ENCODE measurements around the gene STRA8.

The STRA8 gene

GRCh38 chr7:135233570-135233969 lies at the start of gene STRA8:
Gene STRA8 (plus strand): TSS chr7:135233838. CDS start chr7:135240525, 6,687 bp downstream.
- DNase-seq (ENCODE audit: low read depth, low spot score): no peak

GRCh38 chr7:135184254-135184841 lies 49.3 kb upstream of the STRA8 start:
- DNase-seq (ENCODE audit: low read depth, low spot score): no peak

DNA sequence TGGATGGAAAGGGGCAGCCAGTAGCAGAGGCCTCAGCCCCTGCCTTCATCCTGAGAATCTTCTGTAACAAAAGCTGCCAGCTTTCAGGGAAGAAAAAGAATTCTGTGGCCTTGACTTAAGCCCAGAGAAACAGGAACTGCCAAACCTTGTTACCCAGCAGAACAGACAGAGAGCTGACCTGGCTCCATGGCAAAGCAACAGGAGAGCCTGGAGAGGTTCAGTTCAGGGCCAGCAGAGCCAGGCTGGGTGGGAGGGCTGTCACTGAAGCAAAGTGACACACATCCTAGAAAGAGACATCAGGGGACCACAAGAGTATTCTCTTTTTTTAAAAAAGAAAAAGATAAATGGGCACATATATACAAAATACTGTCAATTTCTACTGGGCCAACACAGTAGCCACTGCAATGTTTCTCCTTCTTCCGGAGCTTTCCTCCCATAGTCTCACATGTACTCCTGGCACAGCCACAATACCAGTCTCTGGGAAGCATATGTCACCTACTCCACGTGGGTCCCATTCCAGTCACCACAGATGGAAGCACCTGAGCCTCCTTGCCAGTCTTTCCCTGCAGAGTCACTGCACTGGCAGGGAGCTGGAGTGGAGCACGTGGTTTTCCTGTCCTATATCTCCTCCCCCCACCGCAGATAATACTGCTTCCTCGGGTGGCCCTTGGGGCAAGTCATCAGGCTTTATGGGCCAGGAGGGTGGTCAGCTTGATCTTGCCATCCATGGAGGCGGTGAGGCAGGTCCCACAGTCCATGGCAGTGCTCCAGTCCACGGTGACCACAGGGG lies 48.0 kb upstream of the STRA8 start:
- no peak for DNase-seq (ENCODE audit: low read depth, low spot score)

GRCh38 chr7:135186261-135186540 lies 47.4 kb upstream of the STRA8 start:
- no peak for DNase-seq (ENCODE audit: low read depth, low spot score)

GRCh38 chr7:135186841-135187253 lies 46.8 kb upstream of the STRA8 start:
- no peak for DNase-seq (ENCODE audit: low read depth, low spot score)

DNA sequence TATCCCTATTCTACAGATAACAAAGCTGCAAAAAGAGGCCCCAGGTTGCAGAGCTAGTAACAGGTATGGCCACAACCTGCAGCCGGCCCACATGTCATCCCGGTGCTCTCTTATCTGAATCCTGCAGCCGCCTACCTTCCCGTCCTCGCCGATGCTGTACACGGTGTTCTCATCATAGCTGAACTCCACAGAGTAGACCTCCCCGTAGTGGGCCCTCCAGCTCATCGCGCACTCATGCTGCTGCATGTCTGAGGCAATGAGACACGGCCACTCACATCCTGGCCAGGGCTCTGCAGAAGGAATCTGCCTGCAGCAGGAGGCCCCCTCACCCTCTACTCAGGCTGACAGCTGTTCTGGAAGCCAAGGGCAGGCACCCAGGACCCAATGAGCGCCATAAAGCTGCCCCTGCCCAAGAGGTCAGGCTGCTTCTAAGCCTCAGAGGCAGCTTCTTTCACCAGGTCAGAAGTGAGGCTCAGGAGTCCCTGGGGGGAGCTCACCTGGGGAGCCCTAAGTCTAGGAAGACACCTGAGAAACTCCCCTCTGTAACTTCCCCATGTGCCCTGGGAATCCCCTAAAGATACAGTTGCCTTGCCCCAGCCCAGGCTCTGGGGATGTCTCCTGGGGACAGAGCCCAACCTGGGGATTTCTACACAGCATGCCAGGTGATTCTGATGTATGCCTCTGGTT lies 45.2 kb upstream of the STRA8 start:
- no peak for DNase-seq (ENCODE audit: low read depth, low spot score)

GRCh38 chr7:135189221-135189662 lies 44.4 kb upstream of the STRA8 start:
- no peak for DNase-seq (ENCODE audit: low read depth, low spot score)

DNA sequence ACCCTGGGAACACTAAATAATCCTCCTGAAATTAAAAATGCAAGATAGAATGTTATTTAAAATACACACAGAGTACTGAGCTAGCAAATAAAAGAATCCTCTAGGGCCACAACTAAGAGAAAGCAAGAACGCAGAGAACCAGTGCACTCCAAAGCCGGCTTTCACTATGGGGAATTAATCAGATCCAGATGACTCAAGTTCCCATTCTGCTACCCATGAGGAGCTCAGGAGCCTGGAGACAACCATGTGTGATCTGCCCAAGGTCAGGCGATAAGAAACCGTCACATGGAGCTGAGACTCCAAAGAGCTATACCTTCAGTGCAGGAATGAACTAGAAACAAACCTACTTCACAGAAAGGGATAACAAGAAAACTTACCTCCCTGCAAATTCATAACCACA lies 43.7 kb upstream of the STRA8 start:
- no peak for DNase-seq (ENCODE audit: low read depth, low spot score)

GRCh38 chr7:135190703-135191102 lies 42.9 kb upstream of the STRA8 start:
- DNase-seq (ENCODE audit: low read depth, low spot score): no peak

- no peak for DNase-seq (ENCODE audit: low read depth, low spot score)
Observed at GRCh38 chr7:135192914-135193536, 40.6 kb upstream of the STRA8 start.

DNA sequence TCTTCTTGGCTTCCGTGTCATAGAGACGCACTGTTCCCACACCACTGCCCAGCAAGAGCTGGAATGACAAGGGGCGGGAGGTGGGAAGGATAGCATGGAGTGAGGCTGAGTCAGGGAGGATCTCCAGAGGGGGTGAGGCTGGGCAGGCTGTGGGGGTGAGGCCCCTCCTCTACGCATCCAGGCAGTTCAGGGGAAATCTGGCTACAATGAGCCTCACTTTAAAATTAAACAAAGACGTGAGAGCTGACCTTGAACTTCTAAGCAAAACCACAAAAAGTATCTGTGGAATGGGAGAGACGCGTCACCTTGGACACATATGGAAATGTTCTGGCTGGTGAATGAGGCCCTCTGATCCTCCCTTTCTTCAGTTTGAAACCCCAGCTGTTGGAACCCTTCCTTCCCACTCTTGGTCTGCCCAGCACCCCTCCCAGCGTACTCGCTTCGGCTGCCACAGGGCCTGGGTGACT lies 40.0 kb upstream of the STRA8 start:
- peak; percentile 88 for DNase-seq (ENCODE audit: low read depth, low spot score)

DNA sequence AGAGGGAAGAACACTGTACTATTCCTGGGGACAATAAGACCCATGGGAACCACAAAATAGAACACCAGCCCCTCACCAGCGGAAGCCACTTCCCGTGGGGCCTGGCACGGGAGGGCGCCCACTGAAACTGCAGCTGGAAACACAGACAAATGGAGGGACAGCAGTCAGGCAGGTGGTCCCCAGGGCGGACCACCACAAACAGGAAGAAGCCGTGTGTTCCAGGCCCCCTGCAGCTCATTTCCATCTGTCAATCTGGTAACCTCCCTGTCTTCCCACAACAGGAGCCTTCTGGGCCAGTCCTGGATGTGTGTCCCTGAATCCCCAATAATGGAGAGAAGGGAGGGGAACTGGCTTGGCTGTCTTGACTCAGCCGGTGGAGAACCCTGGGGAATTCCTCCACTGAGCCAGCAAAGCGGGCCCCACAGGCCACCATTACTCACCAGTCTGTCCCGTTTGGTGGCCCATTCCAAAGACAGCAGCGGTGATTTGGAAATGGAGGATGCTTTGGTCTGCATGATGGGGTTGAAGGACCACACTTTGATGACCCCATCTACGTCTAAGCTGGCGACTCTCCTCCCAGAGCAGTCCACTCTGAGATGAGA lies 39.0 kb upstream of the STRA8 start:
- DNase-seq (ENCODE audit: low read depth, low spot score): peak; percentile 22

GRCh38 chr7:135195156-135195555 lies 38.5 kb upstream of the STRA8 start:
- DNase-seq (ENCODE audit: low read depth, low spot score): no peak

- DNase-seq (ENCODE audit: low read depth, low spot score): no peak
Observed at GRCh38 chr7:135195968-135196629, 37.5 kb upstream of the STRA8 start.

- DNase-seq (ENCODE audit: low read depth, low spot score): no peak
Observed at GRCh38 chr7:135197343-135197742, 36.3 kb upstream of the STRA8 start.

GRCh38 chr7:135197906-135198655 lies 35.6 kb upstream of the STRA8 start:
- no peak for DNase-seq (ENCODE audit: low read depth, low spot score)

- DNase-seq (ENCODE audit: low read depth, low spot score): no peak
Observed at GRCh38 chr7:135199439-135199838, 34.2 kb upstream of the STRA8 start.

DNA sequence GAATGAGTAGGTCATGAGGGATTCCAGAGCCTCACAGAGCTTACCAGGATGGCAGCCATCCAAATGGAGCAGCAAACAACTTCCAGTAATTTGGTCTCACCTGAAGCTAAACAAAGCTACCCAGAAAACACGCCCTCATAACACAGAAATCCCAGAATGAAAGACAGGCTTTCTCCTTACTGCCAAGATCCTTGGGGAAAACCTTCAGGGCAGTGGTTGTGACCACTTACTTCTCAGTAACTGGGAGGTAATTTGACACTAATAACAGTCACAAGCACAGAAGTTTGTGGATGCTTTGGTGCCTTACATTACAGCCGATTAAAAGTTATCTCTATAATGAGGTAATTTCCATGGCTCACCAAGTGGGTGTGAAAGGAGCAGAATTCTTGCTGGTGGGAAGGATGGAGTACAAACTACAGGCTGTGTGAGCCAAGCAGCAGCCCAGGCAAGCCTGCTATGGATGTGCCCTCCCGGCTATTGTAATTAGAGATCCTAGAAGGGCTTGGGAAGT lies 32.8 kb upstream of the STRA8 start:
- peak; percentile 59 for DNase-seq (ENCODE audit: low read depth, low spot score)

DNA sequence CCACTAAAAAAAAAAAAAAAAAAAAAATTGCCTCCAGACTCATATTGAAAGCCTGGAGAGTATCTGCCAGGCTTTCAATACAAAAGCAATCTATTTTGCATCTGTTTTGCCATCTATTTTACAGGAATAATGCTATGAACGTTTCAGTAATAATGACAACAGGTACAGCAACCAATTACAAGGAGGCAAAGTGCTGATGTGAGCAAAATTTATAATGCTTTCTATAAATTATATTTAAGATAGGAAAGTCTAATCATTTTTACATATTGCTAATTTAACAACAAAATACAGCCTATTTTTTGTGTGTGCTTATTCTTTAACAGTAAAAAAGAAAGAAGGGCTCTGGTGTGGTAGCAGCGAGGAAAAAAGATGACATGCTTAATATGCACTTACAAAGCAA lies 32.3 kb upstream of the STRA8 start:
- DNase-seq (ENCODE audit: low read depth, low spot score): no peak

DNA sequence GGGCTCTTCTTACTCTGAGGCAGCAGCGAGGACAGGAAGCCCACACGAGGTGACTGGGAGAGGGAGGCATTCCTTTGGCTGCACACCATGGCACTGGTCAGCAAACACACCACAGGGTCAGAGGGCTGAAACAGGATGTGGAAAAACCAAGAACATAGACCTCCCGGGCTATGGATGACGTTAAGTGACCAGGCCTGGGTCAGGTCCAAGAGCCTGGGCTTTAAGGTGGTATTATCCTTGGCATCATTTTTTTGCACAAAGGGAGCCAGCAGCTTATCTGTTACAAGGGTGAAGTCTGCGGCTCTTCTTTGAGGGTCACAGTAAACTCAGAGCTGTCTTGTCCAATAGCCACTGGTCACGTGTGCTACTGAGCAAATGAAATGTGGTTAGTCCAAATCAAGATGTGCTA lies 29.3 kb upstream of the STRA8 start:
- DNase-seq (ENCODE audit: low read depth, low spot score): peak; percentile 78

Data from astrocyte of the hippocampus (primary cell).